HepG2 (cell line): Measurements from ENCODE around the gene MAP1LC3B. TPM values are rescaled to one million over a fixed set of nuclear protein-coding genes. Genes with fewer than 3 reads are reported as not detected.

Source experiments
- EZH2 ChIP-seq: conservative IDR thresholded peaks from 2 replicates; pipeline ENCODE4 v1.6.1; 2012; ENCODE audit warnings: mild to moderate bottlenecking, low read depth, low read length, moderate library complexity
- JDP2 ChIP-seq: sonication (generic); formaldehyde crosslinking; IDR thresholded peaks from 2 replicates; pipeline ENCODE4 v1.8.1; 2022; ENCODE audit warnings: missing genetic modification reagents, borderline replicate concordance
- TAF15 ChIP-seq: fragments of 200-400 bp; formaldehyde crosslinking; IDR thresholded peaks from one replicate; pipeline ENCODE4 v1.6.1; 2018; ENCODE audit warnings: mild to moderate bottlenecking, low read depth, low read length; ENCODE audit not compliant: poor library complexity, severe bottlenecking
- ZBTB1 ChIP-seq: sonication (generic); formaldehyde crosslinking; IDR thresholded peaks from 2 replicates; pipeline ENCODE4 v1.4.0; 2020; ENCODE audit warnings: missing genetic modification reagents, borderline replicate concordance
- polyA plus RNA-seq, 8 experiments: library from polyadenylated mRNA; depleted of rRNA in 3 of 8; stranded (reverse) in 7 of 8; unstranded in 1 of 8; fragments of >200 nt; fragmentation: Illumina TruSeq in 4 of 8; extraction: Trizol in 4 of 8; gene quantifications; 2 replicates each; pipeline versions ENCODE4 v1.2.1 to v1.2.3, GENCODE V29; 2011 to 2016; ENCODE audit warnings: low read depth in 4 of 8, missing spikeins in 1 of 8, mixed read lengths in 1 of 8; ENCODE audit not compliant: insufficient read depth in 1 of 8
- total RNA-seq, 5 experiments: library from RNA; depleted of rRNA; stranded (reverse); fragments of >200 nt; fragmentation: Illumina TruSeq; extraction: Trizol; gene quantifications; 2 replicates each; pipeline ENCODE4 v1.2.3, GENCODE V29; 2016; ENCODE audit warnings: low read depth in 1 of 5
- TF ChIP-seq, protein P1 (sequence below): sonication (generic); formaldehyde crosslinking; conservative IDR thresholded peaks from 2 replicates; pipeline ENCODE4 v1.4.0; 2020; ENCODE audit warnings: mild to moderate bottlenecking, missing genetic modification reagents, moderate library complexity
- TF ChIP-seq, protein P2 (sequence below): sonication (generic); formaldehyde crosslinking; conservative IDR thresholded peaks from 2 replicates; pipeline ENCODE4 v1.4.0; 2020; ENCODE audit warnings: missing genetic modification reagents
- TF ChIP-seq, protein P3 (sequence below), 2 experiments: sonication (generic) in 1 of 2; formaldehyde crosslinking in 1 of 2; IDR thresholded peaks; 2 replicates each; pipeline versions ENCODE4 v1.5.1 to v1.6.1; 2011 to 2020; ENCODE audit warnings: borderline replicate concordance in 1 of 2, low read depth in 1 of 2, low read length in 1 of 2, mild to moderate bottlenecking in 1 of 2, missing genetic modification reagents in 1 of 2, moderate library complexity in 1 of 2
- TF ChIP-seq, protein P4 (sequence below): sonication (generic); formaldehyde crosslinking; IDR thresholded peaks from 2 replicates; pipeline ENCODE4 v1.4.0; 2020; ENCODE audit warnings: mild to moderate bottlenecking, missing genetic modification reagents, borderline replicate concordance
- TF ChIP-seq, protein P5 (sequence below): IDR thresholded peaks from 2 replicates; pipeline ENCODE4 v1.6.1; 2016; ENCODE audit warnings: low read depth, missing genetic modification reagents, missing compliant biosample characterization

The MAP1LC3B gene
- total and polyA plus RNA-seq, 2 of the 13 experiments (the other 11 are each of a cell fraction or from before 2014, with no cell fraction given): 15.7 to 37.4 TPM

DNA sequence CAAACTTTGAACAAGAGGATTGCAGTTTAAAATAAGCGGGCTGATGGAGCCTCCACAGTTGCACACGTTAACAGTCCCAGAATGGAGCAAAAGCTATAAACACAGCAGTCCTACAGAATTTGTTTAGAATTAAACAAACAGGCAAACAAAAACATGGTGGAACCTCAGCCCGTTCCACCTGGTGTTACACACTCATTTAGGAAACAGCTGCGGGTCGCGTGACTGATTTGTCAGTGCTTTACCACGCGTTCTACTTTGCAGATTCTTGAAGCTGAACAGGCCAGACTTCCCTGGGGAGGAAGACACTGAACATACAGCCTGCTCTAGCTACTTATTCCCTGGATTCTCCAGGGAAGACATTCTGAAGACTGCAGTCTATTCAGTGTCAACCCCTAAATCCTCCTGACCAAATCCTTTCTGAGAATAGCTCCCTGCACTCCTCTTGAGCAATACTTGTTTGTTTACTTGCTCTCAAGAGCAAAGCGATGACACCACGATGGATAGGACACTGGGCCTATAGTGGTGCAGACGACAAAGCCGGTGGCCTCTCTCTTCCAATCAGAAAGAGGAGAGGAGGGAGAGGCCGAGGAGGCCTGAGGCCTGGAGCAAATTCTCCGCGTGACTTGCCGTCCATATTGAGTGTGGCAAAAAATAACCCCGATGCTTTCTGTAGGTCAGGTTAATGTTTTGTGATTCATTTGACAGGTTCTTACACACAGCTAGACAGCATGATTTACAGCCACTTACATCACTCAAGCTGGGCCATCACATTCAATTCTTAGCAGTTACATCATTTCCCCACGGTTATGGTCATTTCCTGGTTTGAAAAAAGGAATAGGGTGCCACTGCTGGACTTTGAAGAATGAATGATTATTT lies 4.0 kb upstream of the MAP1LC3B start (continued):
- TF ChIP-seq, protein P1, sequence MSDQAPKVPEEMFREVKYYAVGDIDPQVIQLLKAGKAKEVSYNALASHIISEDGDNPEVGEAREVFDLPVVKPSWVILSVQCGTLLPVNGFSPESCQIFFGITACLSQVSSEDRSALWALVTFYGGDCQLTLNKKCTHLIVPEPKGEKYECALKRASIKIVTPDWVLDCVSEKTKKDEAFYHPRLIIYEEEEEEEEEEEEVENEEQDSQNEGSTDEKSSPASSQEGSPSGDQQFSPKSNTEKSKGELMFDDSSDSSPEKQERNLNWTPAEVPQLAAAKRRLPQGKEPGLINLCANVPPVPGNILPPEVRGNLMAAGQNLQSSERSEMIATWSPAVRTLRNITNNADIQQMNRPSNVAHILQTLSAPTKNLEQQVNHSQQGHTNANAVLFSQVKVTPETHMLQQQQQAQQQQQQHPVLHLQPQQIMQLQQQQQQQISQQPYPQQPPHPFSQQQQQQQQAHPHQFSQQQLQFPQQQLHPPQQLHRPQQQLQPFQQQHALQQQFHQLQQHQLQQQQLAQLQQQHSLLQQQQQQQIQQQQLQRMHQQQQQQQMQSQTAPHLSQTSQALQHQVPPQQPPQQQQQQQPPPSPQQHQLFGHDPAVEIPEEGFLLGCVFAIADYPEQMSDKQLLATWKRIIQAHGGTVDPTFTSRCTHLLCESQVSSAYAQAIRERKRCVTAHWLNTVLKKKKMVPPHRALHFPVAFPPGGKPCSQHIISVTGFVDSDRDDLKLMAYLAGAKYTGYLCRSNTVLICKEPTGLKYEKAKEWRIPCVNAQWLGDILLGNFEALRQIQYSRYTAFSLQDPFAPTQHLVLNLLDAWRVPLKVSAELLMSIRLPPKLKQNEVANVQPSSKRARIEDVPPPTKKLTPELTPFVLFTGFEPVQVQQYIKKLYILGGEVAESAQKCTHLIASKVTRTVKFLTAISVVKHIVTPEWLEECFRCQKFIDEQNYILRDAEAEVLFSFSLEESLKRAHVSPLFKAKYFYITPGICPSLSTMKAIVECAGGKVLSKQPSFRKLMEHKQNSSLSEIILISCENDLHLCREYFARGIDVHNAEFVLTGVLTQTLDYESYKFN: peak; percentile 69
- TF ChIP-seq, protein P2, sequence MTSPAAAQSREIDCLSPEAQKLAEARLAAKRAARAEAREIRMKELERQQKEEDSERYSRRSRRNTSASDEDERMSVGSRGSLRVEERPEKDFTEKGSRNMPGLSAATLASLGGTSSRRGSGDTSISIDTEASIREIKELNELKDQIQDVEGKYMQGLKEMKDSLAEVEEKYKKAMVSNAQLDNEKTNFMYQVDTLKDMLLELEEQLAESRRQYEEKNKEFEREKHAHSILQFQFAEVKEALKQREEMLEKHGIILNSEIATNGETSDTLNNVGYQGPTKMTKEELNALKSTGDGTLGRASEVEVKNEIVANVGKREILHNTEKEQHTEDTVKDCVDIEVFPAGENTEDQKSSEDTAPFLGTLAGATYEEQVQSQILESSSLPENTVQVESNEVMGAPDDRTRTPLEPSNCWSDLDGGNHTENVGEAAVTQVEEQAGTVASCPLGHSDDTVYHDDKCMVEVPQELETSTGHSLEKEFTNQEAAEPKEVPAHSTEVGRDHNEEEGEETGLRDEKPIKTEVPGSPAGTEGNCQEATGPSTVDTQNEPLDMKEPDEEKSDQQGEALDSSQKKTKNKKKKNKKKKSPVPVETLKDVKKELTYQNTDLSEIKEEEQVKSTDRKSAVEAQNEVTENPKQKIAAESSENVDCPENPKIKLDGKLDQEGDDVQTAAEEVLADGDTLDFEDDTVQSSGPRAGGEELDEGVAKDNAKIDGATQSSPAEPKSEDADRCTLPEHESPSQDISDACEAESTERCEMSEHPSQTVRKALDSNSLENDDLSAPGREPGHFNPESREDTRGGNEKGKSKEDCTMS (CRISPR knock-in tag): no peak
- TF ChIP-seq EZH2 (no peak), JDP2 (CRISPR knock-in tag) (no peak), ZBTB1 (CRISPR knock-in tag) (no peak), TAF15 (no peak)
- TF ChIP-seq, protein P3, sequence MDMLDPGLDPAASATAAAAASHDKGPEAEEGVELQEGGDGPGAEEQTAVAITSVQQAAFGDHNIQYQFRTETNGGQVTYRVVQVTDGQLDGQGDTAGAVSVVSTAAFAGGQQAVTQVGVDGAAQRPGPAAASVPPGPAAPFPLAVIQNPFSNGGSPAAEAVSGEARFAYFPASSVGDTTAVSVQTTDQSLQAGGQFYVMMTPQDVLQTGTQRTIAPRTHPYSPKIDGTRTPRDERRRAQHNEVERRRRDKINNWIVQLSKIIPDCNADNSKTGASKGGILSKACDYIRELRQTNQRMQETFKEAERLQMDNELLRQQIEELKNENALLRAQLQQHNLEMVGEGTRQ (IDR thresholded peaks at IDR 0.05; ENCODE audit: low read depth, low read length): peak; percentile 83
- TF ChIP-seq, protein P3 (CRISPR knock-in tag; IDR thresholded peaks at IDR 0.05; ENCODE audit: borderline replicate concordance): peak; percentile 88; the same call in 1 of the 2 replicates
- TF ChIP-seq, protein P4, sequence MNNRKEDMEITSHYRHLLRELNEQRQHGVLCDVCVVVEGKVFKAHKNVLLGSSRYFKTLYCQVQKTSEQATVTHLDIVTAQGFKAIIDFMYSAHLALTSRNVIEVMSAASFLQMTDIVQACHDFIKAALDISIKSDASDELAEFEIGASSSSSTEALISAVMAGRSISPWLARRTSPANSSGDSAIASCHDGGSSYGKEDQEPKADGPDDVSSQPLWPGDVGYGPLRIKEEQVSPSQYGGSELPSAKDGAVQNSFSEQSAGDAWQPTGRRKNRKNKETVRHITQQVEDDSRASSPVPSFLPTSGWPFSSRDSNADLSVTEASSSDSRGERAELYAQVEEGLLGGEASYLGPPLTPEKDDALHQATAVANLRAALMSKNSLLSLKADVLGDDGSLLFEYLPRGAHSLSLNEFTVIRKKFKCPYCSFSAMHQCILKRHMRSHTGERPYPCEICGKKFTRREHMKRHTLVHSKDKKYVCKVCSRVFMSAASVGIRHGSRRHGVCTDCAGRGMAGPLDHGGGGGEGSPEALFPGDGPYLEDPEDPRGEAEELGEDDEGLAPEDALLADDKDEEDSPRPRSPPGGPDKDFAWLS (CRISPR knock-in tag): no peak
- TF ChIP-seq, protein P5, sequence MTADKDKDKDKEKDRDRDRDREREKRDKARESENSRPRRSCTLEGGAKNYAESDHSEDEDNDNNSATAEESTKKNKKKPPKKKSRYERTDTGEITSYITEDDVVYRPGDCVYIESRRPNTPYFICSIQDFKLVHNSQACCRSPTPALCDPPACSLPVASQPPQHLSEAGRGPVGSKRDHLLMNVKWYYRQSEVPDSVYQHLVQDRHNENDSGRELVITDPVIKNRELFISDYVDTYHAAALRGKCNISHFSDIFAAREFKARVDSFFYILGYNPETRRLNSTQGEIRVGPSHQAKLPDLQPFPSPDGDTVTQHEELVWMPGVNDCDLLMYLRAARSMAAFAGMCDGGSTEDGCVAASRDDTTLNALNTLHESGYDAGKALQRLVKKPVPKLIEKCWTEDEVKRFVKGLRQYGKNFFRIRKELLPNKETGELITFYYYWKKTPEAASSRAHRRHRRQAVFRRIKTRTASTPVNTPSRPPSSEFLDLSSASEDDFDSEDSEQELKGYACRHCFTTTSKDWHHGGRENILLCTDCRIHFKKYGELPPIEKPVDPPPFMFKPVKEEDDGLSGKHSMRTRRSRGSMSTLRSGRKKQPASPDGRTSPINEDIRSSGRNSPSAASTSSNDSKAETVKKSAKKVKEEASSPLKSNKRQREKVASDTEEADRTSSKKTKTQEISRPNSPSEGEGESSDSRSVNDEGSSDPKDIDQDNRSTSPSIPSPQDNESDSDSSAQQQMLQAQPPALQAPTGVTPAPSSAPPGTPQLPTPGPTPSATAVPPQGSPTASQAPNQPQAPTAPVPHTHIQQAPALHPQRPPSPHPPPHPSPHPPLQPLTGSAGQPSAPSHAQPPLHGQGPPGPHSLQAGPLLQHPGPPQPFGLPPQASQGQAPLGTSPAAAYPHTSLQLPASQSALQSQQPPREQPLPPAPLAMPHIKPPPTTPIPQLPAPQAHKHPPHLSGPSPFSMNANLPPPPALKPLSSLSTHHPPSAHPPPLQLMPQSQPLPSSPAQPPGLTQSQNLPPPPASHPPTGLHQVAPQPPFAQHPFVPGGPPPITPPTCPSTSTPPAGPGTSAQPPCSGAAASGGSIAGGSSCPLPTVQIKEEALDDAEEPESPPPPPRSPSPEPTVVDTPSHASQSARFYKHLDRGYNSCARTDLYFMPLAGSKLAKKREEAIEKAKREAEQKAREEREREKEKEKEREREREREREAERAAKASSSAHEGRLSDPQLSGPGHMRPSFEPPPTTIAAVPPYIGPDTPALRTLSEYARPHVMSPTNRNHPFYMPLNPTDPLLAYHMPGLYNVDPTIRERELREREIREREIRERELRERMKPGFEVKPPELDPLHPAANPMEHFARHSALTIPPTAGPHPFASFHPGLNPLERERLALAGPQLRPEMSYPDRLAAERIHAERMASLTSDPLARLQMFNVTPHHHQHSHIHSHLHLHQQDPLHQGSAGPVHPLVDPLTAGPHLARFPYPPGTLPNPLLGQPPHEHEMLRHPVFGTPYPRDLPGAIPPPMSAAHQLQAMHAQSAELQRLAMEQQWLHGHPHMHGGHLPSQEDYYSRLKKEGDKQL (CRISPR knock-in tag): no peak
